M059J (cell line): ENCODE results near the gene DACT3. TPM values are rescaled to one million over a fixed set of nuclear protein-coding genes. Genes with fewer than 3 reads are reported as not detected.
"Not testable (repeated sequence)": the region's sequence is repeated elsewhere in the genome, so short reads cannot be mapped to it uniquely, and the experiment has no call there.

Experiments
- DNase-seq: peaks from one replicate; pipeline ENCODE4 v3.0.0-alpha.2; 2012; ENCODE audit warnings: low read depth
- total RNA-seq: library from RNA; depleted of rRNA; stranded (reverse); fragments of >200 nt; shearing (Covaris generic); gene quantifications from 2 replicates; pipeline ENCODE4 v1.2.3, GENCODE V29; 2014

The DACT3 gene
- total RNA-seq, 1 experiment from 2014 or later, result 1.4 TPM

DNA sequence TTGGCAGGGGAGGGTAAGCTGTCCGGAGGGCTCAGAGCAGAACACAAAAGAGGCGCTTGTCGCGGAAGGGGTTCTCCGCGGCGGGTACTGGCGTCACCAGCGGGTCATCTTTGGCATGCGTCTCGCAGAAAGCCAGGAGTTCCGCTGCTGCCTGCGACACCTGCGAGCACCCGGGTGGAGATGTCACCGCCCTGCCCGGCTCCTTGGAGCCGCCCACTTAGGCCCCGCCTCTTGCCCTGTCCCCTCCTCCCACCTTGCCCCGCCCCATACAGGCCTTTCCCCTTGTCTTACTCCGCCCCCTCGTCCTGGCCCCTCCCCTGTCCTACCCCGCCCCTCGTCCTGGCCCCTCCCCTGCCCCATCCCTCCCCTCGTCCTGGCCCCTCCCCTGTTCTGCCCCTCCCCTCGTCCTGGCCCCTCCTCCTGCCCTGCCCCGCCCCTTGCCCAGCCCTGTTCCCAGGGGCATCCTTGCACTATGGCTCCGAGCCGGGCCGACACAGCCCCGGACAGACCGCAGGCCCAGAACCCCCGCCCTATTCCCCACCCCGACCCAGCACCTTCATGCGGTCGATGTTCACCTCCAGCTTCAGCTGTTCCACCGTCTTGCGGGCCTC is 26.8 kb downstream of the DACT3 start:
- DNase-seq, result peak; percentile 72

DNA sequence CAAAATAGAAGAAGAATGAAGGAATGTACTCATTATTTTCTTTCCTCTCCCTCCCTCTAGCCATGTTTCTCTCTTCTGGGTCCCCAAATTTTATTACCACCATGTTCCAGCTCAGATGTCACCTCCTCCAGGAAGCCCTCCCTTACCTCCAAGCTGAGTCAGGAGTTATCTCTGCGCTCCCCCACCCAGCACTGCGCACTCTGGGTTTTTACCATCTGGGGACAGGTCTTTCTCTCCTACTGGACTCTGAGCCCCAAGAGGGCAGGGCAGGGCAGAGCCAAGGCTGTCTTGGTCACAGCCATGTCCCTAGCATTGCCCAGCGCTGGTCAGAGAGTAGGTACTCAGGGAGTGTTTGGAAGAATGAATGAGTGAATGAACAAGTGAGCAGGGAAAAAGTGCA is 27.9 kb downstream of the DACT3 start:
- no peak for DNase-seq

DNA sequence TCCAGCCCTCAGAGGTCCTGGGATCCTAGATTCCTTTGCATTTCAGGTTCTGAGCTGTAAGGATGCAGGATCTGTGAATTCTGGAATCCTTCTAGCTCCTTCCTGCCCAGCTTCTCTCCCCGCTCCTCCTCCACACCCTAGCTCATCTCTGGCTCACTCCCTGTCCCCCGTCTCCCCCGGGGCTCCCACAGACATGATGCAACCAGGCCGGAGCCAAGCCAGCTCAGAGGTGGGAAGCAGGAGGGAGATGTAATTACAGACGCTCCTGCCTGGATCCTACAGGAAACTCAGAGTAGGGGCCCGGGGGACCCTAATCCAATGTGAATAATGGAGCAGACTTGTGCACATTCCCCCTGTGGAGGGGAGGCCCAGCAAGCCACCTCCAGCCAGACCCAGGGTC is 29.5 kb downstream of the DACT3 start:
- DNase-seq, result no peak

DNA sequence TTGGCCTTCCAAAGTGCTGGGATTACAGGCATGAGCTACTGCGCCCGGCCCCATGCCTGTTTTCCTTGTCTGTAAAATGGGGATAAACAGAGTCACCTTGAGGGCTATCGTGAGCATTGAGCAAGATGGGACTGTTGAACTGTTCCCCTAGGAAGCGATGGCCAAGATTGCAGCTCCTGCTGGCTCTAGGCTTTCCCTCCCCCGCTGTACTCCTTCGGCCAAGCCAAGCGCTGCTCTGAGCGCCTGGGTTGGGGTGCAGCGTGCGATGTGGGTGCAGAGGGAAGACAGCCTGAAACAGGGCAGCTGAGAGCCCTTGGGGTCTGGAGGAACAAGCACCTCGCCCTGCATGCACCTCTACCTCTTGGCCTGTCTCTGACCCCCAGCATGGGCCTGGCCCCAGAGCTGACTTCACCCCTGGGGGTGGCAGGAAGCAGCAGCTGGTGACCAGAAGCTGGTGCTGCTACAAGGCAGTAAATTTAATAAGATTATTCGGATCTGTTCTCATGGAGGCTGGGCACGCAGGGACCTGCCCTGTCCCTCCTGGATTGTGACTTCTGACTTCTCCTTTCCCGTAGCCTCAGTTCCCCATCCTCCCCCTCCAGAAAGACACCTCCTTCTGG is 30.3 kb downstream of the DACT3 start:
- no peak for DNase-seq

DNA sequence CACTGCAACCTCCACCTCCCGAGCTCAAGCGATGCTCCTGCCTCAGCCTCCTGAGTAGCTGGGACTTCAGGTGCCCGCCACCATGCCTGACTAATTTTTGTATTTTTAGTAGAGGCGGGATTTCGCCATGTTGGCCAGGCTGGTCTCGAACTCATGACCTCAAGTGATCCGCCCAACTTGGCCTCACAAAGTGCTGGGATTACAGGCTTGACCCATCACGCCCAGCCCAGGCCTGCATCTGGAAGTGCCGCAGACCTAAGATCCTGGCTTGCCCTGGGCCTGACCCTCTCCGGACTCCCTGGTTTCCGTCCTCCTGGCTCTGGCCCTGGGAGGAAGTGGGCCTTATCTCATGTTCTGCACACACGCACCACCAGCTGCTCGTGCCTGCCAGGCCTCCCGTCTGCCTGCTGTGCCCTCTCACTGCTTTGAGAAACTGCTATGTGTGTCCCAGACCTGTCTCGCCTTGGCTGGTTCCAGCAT is 31.4 kb downstream of the DACT3 start:
- no peak for DNase-seq

DNA sequence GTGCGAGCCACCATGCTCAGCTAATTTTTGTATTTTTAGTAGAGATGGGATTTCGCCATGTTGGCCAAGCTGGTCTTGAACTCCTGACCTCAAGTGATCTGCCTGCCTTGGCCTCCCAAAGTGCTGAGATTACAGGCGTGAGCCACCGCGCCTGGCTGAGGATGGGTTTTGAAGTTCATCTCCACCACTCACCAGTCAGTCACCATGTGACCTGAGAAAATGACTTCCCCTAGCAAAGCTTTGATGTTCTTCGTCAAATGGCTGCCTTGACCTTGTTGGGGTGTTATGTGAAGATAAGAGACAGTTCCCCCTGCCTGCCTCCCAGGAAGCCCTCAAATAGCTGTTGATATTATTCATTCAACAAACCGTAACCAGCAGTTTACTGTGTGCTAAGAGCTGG is 32.0 kb downstream of the DACT3 start:
- not testable (repeated sequence) for DNase-seq

DNA sequence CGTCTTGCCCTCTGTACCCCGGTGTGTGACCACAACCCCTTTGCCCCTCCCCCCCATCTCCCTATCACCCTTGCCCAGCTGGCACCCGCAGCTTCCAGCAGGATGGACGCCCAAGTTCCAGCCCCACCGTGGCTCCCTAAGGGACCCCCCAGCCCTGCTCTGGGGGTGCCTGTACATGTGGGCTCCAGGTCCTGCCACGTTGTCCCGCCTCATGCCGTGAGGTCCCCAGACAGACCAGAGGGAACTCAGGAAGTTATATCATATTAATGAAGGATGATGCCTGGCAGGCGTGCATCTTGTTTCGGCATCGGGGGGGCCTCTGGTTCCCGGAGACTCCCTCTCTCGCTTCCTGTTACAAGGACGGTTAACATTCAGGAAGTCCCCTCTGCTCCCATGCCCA is 34.5 kb downstream of the DACT3 start:
- DNase-seq, result no peak

DNA sequence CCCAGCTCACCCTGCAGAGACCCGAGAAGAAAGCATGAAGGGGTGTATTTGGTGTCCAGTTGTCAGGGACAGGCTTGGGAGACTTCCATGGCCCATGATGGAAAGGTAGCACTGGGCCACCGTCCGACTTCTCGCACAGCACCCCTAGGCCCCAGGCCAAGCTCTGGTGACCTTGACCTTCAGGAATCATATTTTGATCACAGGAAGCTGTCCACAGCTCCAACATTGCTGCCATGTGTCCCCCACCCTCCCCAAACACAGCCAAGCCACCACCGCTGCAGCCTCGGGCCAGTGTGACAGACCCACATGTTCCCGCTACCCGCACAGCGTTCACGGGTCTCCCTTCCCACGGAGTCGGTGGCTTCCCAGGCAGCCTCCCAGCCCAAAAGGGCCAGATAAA is 35.3 kb downstream of the DACT3 start:
- DNase-seq, result no peak

DNA sequence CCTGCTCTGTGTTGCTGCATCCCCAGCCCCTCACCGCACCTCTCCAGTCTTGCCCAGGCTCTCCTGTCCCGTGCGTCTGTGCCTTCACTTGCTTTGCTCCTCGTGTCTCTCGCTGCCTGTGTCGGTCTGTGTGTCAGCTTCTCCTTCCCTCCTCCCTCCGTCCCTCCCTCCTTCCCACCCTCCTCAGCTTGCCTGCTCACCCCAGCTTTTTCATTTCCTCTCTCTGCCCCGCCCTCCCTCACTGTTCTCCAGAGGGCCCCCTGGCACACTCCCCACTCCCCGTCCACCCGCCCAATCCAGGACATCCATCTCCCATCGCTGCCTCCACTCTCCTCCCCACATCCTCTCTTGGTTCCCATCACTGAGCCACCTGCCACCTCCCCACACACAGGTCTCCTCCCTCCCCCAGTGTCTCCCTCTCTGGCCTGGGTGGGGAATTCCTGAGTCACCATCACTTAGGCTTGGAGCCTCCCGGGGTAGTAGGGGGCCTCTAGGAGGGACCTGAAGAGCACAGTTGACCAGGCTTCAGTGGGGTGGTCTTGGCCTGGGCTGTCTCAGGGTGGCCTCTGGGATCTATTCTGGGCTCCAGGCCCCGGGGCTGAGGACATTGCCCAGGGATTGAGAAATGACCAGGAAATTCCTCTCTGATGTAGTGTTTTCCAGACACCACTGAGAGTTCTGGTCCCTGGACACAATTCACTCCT is 35.9 kb downstream of the DACT3 start, which contains the start of gene PTGIR:
Gene PTGIR (minus strand): TSS at position 132 of the 704 bp plus-strand sequence. CDS start 864 bp downstream, outside the sequence.
- DNase-seq, result peak; percentile 49

DNA sequence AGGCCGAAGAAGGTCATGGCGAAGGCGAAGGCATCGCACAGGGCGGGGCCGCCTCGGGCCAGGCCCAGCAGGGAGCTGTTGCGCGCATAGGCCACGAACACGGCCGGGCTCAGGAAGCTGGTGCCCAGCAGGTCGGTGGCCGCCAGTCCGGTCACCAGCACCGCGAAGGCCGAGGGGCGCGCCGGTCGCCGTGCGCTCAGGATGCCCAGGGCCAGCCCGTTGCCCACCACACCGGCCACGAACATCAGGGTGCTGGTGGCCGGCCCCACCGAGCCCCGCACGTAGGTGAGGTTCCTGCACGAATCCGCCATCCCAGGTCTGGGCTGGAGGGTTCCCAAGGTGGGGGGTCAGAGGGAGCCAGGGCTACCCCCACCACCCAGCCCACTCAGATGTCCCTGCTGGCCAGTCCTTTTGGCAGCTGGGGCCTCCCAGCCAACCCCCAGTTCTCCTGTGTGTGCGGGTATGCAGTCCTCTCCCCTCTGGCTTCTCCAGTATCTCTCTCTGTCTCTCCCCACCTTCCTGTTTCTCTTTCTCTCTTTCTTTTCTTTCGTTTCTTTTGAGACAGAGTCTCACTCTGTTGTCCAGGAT is 37.0 kb downstream of the DACT3 start:
- no peak for DNase-seq

DNA sequence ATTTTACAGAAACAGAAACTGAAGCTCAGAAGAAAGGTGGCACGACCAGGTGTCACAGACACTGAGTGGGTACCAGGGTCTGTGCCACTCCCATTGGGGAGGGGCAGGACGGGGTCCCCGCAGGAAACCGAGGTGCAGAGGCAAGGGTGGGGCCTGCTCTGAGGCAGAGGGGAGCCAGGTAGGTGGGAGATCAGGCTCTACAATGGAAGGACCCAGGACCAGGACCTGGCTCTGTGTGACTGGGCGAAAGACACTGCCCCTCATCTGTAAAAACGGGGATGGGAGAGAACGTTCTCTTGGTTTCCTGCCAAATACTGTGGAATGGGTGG is 38.9 kb downstream of the DACT3 start:
- no peak for DNase-seq

DNA sequence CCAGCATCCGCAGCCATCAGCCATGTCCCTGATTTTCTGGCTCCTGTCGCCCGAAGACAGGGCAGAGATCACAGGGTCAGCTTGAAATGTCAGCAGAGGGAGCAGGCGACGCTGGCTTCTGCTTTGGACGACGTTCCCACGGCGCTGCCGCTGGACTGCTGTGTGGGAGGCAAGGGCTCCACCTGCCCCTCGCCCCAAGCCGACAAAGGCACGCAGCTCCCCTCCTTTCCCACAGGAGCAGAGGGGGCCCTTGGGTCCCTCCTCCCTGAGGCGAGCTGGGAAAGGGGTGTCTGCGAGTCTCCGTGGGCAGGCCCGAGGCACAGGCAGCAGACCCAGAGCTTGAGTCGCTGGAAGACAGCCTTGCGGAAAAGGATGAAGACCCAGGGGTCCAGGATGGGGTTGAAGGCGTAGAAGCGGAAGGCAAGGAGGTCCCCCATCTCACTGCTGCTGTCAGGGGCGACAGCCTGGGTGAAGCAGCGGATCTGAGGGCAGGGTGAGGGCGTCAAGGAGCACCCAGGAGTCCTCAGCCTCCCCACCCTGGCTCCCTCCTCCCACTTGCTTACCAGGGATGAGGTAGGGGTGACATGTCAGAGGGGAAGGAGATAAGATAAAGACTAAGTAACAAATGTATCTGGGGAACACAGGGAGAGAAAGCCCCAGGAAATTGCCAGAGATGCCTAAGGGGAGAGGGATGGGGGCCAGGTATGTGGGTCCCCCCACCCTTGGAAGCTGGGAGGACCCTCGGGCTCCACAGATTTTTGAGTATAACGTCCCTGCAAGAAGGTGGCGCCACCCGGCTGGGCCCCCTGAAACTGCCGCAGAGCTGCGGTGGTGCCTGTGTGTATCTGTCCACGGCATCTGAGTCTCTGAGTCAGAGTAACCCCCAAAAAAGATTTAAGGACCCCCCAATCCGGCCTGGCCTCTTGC is 39.5 kb downstream of the DACT3 start:
- no peak for DNase-seq

DNA sequence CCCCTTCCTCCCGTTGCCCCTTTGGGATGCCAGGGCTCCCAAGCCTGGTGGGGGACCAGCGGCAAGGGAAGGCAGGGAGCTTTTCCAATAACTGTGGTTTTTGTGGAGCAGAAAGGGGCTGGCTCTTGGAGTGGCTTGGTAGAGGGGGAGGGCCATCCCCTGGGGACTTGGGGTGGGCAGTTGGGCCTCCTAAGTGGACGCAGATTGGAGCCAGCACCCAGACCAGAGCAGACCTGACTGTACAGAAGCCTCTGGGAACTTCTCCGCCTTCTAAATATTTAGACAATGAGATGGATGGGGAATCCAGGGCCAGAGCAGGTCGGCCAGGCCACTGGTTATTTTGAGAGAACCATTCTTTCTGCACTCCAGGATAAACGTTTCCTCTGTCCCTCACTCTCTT is 40.3 kb downstream of the DACT3 start:
- no peak for DNase-seq

DNA sequence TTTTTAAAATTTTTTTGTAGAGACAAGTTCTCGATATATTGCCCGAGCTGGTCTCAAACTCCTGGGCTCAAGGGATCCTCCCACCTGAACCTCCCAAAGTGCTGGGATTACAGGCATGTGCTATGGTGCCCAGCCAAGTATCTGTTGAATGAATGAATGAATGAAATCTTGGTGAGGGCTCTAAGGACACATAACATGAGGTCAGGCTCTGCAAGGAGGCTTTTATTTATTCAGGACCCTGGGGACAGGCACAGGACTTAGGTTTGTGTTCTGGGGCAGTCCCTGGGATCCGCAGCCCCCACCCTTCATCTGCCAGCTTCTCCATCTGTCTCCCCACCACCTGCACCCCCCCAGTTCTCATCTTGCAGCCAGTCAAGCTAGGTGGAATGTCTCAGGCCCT is 40.7 kb downstream of the DACT3 start:
- DNase-seq, result no peak

DNA sequence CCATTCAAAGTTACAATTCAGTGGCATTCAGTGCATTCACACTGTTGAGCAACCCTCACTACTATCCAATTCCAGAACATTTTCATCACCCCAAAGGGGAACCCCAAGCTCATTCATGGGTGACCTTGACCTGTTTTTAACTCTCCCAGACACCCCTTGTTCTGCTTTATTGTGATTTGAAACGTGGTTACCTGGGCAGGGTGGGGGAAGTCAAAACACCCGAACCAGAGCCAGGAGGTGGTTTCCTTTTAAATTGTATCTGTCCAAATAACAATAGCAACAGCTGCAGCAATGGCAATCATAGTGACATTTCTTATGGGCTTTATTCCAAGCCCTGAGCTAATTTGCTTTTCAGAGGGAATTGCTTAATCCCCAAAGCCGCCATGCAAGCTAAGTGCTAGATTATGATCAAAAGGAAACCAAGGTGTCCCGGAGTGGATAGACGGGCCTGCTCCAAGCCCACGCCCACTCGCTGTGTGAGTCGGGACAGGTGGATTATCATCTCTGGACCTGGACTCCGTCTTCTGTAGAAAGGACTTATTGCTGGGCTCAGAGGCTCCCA is 42.2 kb downstream of the DACT3 start:
- no peak for DNase-seq

DNA sequence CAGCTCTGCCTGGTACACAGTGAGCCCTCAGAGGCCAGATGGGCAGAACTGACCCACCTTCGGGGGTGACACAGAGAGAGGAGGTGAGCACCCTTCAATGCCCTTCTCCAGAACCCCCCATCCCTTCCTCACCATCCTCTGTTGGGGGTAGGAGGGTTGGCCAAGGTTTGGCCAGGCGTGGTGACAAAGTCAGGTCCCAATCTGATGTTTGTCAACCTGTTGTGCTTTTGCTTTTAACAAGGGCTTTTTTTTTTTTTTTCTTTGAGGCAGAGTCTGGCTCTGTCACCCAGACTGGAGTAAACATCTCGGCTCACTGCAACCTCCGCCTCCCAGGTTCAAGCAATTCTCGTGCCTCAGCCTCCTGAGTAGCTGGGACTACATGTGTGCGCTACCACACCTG is 43.4 kb downstream of the DACT3 start:
- no peak for DNase-seq

DNA sequence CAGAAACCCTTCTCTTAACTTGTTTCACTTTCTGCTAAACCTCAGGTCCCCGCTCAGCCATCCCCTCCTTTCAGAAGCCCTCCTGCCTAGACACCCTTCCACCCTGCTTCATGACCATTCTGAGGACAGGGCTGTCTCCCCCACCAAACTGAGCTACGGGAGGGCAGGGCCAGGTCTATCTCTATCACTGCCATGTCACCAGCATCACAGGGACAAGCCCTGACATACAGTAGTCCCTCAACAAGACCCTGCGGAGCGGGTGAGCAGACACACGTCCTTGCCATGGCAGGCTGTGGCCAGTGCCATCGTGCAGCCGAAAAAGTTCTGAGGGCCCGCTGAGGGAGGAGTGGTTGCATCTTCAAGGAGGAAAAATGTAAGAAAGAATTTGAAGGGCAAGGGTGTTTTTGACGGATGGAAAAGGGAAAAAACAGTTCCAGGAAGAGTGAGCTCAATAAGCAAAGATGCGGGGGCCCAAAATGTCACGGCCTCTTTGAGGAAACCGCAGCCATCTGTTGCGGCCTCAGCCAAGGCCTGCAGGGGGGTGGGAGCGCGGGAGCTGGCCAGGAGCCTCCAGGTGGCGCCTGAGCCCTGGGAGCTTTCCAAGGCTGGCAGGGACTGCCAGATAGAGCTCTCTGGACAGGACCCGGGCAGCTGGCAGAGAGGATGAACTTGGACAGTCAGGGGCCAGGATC is 44.2 kb downstream of the DACT3 start:
- peak; percentile 69 for DNase-seq

DNA sequence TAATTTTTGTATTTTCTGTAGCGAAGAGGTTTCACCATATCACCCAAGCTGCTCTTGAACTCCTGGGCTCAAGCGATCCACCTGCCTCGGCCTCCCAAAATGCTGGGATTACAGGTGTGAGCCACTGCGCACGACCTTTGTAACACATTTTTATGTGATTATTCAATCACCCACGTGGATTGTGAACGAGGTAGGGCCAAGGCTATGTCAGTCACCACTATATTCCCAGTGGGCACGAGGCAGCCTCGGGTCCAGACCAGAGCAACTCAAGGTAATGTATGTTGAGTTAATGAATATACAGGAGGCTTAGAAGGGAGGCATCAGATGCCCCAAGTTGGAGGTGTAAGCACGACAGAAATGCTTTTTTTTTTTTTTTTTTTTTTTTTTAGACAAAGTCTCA is 45.0 kb downstream of the DACT3 start:
- DNase-seq, result no peak

DNA sequence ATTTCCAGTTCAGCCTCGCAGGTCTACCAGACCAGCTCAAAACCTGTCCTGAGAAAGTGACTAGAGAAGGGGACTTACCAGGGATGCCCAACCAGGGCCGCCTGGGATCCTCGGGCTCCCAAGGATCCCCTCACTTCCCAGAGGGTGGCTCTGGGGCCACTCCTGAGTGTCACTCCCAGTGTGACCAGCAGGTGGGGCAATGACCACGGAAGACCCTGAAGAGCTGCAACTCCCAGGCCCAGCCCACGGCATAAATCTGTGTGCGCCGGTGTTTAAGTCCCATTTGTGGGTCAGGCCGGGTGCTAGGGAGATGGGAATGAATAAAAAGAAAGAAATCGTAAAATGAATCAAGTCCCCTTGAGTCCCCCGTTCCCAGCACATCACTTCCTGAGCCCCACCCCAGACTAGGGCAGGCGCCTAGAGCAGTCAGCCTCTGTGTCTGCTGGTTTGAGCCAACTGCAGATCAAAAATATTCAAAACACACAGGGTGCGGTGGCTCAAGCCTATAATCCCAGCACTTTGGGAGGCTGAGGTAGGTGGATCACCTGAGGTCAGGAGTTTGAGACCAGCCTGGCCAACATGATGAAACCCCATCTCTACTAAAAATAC is 46.8 kb downstream of the DACT3 start:
- DNase-seq, result peak; percentile 69

DNA sequence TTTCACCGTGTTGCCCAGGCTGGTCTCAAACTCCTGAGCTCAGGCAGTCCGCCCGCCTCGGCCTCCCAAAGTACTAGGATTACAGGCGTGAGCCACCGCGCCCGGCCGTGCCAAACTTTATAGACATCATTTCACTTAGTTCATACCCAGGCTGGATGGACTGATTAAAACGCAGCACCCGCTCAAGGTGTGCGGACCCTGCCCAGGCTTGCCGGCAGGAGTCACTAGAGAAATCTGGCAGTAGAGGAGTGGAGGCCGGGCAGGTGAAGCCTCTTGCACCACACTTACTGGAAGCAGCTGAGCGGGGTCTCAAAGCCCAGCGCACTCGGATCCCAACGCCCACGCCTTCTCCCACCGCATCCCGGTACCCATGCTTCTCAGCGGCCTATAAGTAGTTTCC is 47.5 kb downstream of the DACT3 start:
- no peak for DNase-seq
